HG02973 (cell line): ENCODE measurements around the gene TIGD6.
"Not testable (repeated sequence)": the region's sequence is repeated elsewhere in the genome, so short reads cannot be mapped to it uniquely, and the experiment has no call there.

Experiments used
- ATAC-seq: cut with Tn5 transposase; IDR thresholded peaks from one replicate; pipeline ENCODE4 v1.9.1; 2021; ENCODE audit warnings: moderate library complexity; ENCODE audit not compliant: unreplicated experiment

The TIGD6 gene

DNA sequence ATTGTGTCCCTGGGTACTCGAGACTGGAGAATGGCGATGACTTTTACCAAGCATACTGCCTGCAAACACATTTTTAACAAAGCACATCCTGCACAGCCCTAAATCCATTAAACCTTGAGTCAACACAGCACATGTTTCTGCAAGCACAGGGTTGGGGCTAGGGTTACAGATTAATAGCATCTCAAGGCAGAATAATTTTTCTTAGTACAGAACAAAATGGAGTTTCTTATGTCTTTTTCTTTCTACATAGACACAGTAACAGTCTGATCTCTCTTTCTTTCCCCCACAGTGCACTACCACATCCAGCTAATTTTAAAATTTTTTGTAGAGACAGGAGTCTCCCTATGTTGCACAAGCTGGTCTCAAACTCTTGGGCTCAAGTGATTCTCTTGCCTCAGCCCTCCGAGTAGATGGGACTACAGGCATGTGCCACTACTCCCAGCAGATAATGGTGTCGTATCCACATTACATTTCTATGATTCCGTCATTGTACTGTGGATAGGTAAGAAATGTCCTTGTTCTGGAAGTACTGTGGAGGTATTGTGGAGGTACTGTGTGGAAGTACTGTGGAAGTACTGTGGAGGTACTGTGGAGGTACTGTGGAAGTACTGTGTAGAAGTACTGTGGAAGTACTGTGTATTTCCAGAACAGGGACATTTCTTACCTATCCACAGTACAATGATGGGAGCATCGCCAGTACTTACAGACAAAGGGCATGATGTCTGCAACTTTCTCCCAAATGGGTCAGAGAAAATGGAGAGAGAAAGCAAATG is 57.1 kb downstream of the TIGD6 start:
- ATAC-seq = not testable (repeated sequence)
